ENCODE measurements around the gene SH3RF2.
"Not testable (repeated sequence)": the region's sequence is repeated elsewhere in the genome, so short reads cannot be mapped to it uniquely, and the experiment has no call there.

The SH3RF2 gene

DNA sequence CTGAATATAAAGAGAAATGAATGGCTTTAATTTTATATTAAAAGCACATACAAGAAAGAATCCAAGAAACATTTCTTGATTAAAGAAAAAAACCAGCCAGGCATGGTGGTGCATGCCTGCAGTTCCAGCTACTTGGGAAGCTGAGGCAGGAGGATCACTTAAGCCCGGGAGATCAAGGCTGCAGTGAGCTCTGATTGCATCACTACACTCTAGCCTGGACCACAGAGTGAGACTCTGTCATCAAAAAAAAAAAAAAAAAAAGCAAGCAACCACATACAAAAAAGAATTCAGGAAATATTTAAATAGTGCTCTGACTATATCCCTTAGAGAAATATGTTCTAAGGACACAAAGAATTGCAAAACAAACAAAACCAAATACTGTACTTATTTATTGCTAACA is 171.5 kb downstream of the SH3RF2 start:
- H3K27ac Mint-ChIP-seq (ENCODE audit: low read depth), result no peak overlapping the region
- no peak overlapping the region for H3K4me3 Mint-ChIP-seq
- no peaks in the 10 kb centered on the region for H3K9me3 Mint-ChIP-seq
- no peaks in the 10 kb centered on the region for H3K4me1 Mint-ChIP-seq
- H3K36me3 Mint-ChIP-seq (ENCODE audit: insufficient read depth), result peaks cover under 1% of the 10 kb centered on the region
- no peaks in the 10 kb centered on the region for H3K27me3 Mint-ChIP-seq
- DNase-seq (ENCODE audit: low spot score in 2 of 2), result no peak
- ATAC-seq (replicated peaks; ENCODE audit: extremely low read depth, poor library complexity, severe bottlenecking), result no peak

DNA sequence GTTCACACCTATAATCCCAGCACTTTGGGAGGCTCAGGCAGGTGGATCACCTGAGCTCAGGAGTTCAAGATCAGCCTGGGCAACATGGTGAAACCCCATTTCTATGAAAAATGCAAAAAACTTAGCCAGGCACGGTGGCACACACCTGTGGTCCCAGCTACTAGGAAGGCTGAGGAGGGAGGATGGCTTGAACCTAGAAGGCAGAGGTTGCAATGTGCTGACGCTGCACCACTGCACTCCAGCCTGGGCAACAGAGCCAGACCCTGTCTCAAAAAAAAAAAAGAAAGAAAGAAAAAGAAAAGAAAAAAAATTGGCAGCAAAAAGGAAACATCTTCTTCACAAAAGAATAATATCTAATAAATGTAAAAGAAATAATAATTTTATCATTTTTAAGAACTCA is 172.5 kb downstream of the SH3RF2 start:
- not testable (repeated sequence) for ATAC-seq (replicated peaks; ENCODE audit: extremely low read depth, poor library complexity, severe bottlenecking); H3K4me1 Mint-ChIP-seq; H3K27ac Mint-ChIP-seq (ENCODE audit: low read depth); H3K4me3 Mint-ChIP-seq; DNase-seq (ENCODE audit: low spot score in 2 of 2); H3K9me3 Mint-ChIP-seq; H3K27me3 Mint-ChIP-seq; H3K36me3 Mint-ChIP-seq (ENCODE audit: insufficient read depth)

DNA sequence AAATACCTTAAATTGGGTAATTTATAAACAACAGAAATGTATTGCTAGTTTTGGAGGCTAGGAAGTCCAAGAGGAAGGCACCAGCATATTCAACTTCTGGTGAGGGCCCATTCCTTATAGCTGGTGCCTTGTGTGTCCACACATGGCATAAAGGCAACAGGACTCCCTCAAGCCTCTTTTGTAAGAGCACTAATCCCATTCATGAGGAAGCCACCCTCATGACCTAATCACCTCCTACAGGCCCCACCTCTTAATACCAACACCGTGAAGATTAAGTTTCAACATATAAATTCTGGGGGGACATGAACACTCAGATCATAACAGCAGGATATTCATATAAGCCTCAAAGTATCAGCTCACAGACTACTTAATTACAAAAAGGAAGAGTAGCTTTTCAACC is 173.0 kb downstream of the SH3RF2 start:
- ATAC-seq (replicated peaks; ENCODE audit: extremely low read depth, poor library complexity, severe bottlenecking) (no peak), DNase-seq (ENCODE audit: low spot score in 2 of 2) (no peak)
- Mint-ChIP-seq H3K4me3 (no peak overlapping the region), H3K27me3 (no peaks in the 10 kb centered on the region), H3K4me1 (no peaks in the 10 kb centered on the region), H3K9me3 (no peaks in the 10 kb centered on the region), H3K27ac (ENCODE audit: low read depth) (no peak overlapping the region), H3K36me3 (ENCODE audit: insufficient read depth) (peaks cover 7% of the 10 kb centered on the region)

DNA sequence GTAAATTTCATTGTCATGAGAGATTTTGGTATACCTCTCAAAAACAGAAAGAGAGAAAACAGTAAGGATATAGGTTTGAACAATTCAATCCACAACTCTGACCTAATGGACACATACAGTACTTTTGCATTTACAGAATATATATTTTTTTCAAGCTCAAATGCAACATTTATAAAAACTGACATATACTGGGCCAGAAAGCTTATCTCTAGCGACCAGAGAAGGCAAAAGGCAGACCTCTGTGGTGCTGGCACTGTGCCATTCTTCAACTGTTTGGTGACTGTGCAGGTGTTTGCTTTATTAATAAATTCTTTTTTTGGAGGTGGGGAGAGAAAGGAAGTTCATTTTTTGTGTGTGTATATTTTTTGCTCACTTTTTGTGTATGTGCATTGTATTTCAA is 175.0 kb downstream of the SH3RF2 start:
- DNase-seq (ENCODE audit: low spot score in 2 of 2) (no peak), ATAC-seq (replicated peaks; ENCODE audit: extremely low read depth, poor library complexity, severe bottlenecking) (no peak)
- Mint-ChIP-seq H3K36me3 (ENCODE audit: insufficient read depth) (peaks cover 13% of the 10 kb centered on the region), H3K4me3 (no peak overlapping the region), H3K9me3 (no peaks in the 10 kb centered on the region), H3K4me1 (no peaks in the 10 kb centered on the region), H3K27me3 (no peaks in the 10 kb centered on the region), H3K27ac (ENCODE audit: low read depth) (no peak overlapping the region)

DNA sequence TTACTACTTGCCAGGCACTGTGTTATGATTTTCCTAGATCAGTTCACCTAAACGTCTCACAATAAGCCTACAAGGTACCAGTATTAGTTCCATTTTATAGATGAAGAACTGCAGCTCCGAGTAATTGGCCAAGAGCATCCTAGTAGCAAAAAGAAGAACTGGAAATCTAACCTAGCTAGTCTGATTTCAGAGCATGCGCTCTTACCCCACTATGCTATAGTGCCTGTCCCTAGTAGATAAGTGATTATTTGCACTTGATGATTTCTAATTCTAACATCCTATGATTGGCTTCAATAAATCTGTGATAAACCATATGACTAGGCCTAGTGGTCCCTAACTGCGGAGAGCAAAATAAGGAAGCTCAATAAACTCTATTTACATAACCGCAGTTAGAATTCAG is 176.1 kb downstream of the SH3RF2 start:
- DNase-seq (ENCODE audit: low spot score in 2 of 2) (no peak), ATAC-seq (replicated peaks; ENCODE audit: extremely low read depth, poor library complexity, severe bottlenecking) (no peak)
- Mint-ChIP-seq H3K4me1 (no peaks in the 10 kb centered on the region), H3K27ac (ENCODE audit: low read depth) (no peak overlapping the region), H3K9me3 (no peaks in the 10 kb centered on the region), H3K27me3 (no peaks in the 10 kb centered on the region), H3K36me3 (ENCODE audit: insufficient read depth) (peaks cover 14% of the 10 kb centered on the region), H3K4me3 (no peak overlapping the region)
